Fibroblast of mammary gland (primary cell): ENCODE results near the gene SF3B5.

Experiments
- DNase-seq: peaks from one replicate; pipeline ENCODE4 v3.0.0-alpha.2; 2010; ENCODE audit warnings: low read depth
- H3K4me3 ChIP-seq: 2 replicates; pipeline ENCODE4 v1.5.1; 2011; ENCODE audit warnings: low read depth, mild to moderate bottlenecking, low read length, moderate library complexity; ENCODE audit not compliant: control insufficient read depth
- CTCF ChIP-seq: conservative IDR thresholded peaks from 2 replicates; pipeline ENCODE4 v1.5.1; 2011; ENCODE audit warnings: low read depth, low read length, inconsistent platforms; ENCODE audit not compliant: control insufficient read depth, insufficient read depth

SF3B5 gene

GRCh38 chr6:144068794-144069193 is 26.6 kb downstream of the SF3B5 start:
- DNase-seq: no peak
- no peak for TF ChIP-seq CTCF

DNA sequence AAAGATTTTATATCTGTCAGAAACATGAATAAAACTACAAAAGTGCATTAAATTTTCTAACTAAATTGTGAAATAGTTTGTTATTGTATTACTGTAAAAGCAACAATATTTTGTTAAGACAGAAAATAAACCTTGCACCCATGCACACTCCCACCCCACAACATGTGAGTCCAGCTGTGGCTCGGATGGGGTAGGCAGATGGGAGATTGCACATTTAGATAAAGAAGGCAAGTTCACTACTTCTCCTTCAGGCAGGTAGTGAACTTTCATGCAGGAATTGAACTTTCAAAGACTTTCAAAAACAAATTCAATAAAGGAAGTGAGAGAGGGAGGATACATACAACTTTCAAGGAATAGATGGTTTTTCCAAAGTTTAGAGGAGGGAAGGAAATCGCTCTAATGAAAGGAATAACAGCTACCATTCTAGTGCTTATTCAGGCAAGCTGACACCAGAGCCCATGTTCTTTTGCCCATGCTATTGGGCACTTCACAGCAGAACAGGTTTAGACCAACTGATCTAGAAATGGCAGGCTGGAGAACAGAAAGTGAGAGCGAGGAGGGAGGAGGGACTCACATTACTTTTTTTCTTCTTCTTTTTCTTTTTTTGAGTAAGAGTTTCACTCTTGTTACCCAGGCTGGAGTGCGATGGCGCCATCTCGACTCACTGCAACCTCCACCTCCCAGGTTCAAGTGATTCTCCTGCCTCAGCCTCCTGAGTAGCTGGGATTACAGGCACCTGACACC is 28.5 kb downstream of the SF3B5 start:
- no peak overlapping the region for H3K4me3 ChIP-seq
- DNase-seq: no peak
- no peak for TF ChIP-seq CTCF

More at GRCh38 chr6:144068794-144069193, 26.6 kb downstream of the SF3B5 start:
- no peak overlapping the region for H3K4me3 ChIP-seq

DNA sequence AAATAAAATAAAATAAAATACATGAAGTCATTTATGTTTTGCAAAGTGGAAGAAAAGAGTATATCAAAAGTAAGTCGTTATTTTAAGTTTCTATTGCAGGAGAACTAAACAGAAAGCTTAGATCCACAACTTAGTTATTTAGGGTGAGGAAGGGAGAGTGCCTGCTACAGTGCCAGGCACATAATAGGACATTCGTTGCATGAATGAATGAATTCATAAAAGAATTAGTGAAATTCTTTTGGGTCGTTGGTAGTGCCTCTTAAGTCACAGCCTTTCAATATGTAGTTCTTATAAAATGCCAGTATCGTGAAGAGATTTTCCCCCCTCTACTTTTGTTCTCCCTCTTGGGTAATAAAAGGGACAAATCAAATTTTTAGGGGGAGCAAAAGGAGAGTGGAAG is 29.1 kb downstream of the SF3B5 start:
- no peak for DNase-seq
- no peak overlapping the region for H3K4me3 ChIP-seq
- TF ChIP-seq CTCF: no peak

GRCh38 chr6:144065213-144065660 is 30.1 kb downstream of the SF3B5 start:
- H3K4me3 ChIP-seq: no peak overlapping the region
- TF ChIP-seq CTCF: no peak
- no peak for DNase-seq

DNA sequence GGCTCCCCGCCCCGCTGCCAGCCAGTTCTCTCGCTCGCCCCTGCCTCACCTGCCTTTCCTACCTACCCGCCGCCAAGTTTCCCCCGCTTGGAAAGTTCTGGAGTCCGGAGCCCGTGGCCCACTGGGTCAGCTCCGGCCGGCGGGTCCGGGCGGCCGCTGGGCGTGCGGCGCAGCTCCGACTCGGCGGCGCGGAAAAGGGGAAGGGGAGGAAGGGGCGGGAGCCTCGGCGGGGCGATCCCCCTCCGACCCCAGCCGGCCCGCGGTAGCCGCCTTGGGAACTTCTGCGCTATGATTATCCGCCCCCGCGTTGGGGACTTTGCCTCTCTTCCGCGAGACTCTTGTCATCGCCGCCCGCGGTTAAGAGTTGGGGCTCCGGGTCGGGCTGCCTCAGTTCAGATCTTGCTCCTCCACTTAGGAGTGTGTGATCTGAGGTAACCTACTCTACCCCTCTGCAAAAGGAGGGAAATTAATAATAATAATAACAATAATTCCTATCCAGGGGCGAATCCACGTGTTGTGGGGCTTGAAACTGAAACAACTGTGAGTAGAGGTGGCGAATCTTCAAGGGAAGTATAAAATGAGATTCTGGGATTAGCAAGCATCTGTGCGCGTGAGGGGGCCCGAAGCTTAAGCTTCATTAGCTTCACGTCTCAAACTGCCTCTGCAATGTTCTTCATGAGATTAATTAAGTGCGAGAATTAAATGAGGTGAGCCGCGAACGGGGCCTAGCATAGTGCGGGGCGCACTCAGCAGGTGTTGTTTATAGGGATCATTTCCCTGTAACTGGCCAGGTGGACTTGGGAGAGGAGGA is 30.8 kb downstream of the SF3B5 start:
- peak overlapping the region; percentile 51 for H3K4me3 ChIP-seq
- no peak for TF ChIP-seq CTCF
- DNase-seq: no peak

DNA sequence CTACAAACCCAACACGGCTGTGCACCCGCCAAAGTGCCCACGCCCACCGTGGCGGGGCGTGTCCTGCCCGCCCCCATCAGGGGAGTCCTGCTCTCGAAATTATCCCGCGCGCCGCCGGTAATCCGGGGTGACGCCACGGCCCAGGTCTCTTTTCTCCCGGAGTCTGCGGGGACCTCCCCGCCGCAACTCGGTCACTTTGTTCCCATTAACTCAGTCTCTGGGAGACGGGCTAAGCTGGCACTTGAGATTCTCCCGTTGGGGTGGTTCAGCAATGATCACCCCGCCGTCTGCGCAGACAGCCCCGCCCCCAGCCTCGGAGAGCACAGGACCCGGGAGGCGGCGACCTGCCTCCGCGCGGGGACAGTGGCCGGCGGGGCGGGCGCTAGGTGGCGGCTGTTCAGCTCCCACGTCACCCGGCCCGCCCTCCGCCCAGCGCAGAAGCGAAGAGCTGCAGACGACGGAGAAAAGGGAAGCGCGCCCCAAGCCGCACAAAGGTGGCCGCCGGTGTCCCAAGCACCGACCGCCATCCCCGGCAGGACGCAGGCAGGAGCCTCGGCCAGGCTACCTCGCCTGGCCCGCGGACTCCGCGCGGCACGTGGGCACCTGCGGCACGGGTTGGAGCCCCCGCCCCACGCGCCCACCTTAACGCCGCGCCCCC is 31.5 kb downstream of the SF3B5 start:
- TF ChIP-seq CTCF: no peak
- H3K4me3 ChIP-seq: peak overlapping the region; percentile 51

More for the DNA sequence above, 31.5 kb downstream of the SF3B5 start:
- peak; percentile 4 for DNase-seq
